IMR-90 (cell line): Measurements from ENCODE around the gene SNTG2. TPM values are rescaled to one million over a fixed set of nuclear protein-coding genes. Genes with fewer than 3 reads are reported as not detected.

Source experiments
- ATAC-seq: fragments of 200-7000 bp; cut with Tn5 transposase; 2 replicates; pipeline ENCODE4 v1.9.1; 2020; ENCODE audit warnings: low read depth, mild to moderate bottlenecking, moderate library complexity
- BruUV-seq: library from RNA; stranded (reverse); fragments of 400-500 nt; replicated peaks from 2 replicates; lab custom pipeline; 2021; lab: Mats Ljungman, UMichigan
- CTCF ChIA-PET: fragments of 300-600 bp; formaldehyde crosslinking; extraction: SDS; loops from one replicate; lab custom pipeline; 2021; ENCODE audit warnings: antibody characterized with exemption; lab: Yijun Ruan, JAX
- POLR2A ChIA-PET: fragments of 300-600 bp; sonication (Branson Sonifier 250); formaldehyde crosslinking; loops from one replicate; lab custom pipeline; 2022; ENCODE audit warnings: antibody characterized with exemption; ENCODE audit not compliant: unreplicated experiment; lab: Charles Lee
- DNase-seq: peaks from one replicate; pipeline ENCODE4 v3.0.0; 2013
- H2AFZ ChIP-seq: replicated peaks from 2 replicates; pipeline ENCODE3; 2013; ENCODE audit warnings: low read length, mild to moderate bottlenecking; ENCODE audit not compliant: poor library complexity
- H2AK5ac ChIP-seq: 2 replicates; pipeline ENCODE4 v1.6.1; 2013; ENCODE audit warnings: low read depth, low read length, inconsistent platforms
- H2AK9ac ChIP-seq: replicated peaks from 2 replicates; pipeline ENCODE3; 2013; ENCODE audit warnings: mild to moderate bottlenecking, low read depth, low read length, moderate library complexity; ENCODE audit not compliant: poor library complexity
- H2BK120ac ChIP-seq: 2 replicates; pipeline ENCODE4 v1.6.1; 2013; ENCODE audit warnings: low read depth, low read length, inconsistent platforms
- H2BK15ac ChIP-seq: 3 replicates; pipeline ENCODE4 v1.6.1; 2013; ENCODE audit warnings: low read depth, low read length, inconsistent platforms
- H2BK20ac ChIP-seq: 2 replicates; pipeline ENCODE4 v1.6.1; 2013; ENCODE audit warnings: low read depth, mild to moderate bottlenecking, inconsistent platforms, low read length, moderate library complexity
- H2BK5ac ChIP-seq: 2 replicates; pipeline ENCODE4 v1.6.1; 2013; ENCODE audit warnings: mild to moderate bottlenecking, low read depth, low read length, inconsistent platforms; ENCODE audit not compliant: poor library complexity, severe bottlenecking
- H3K14ac ChIP-seq: replicated peaks from 2 replicates; pipeline ENCODE4 v1.6.1; 2013; ENCODE audit warnings: low read depth, low read length, inconsistent platforms
- H3K18ac ChIP-seq: 2 replicates; pipeline ENCODE4 v1.6.1; 2013; ENCODE audit warnings: low read depth, low read length, control low read depth
- H3K23ac ChIP-seq: 2 replicates; pipeline ENCODE4 v1.6.1; 2013; ENCODE audit warnings: low read depth, low read length, inconsistent platforms
- H3K27ac ChIP-seq: 2 replicates; pipeline ENCODE4 v1.5.1; 2013; ENCODE audit warnings: mild to moderate bottlenecking, control low read depth, low read length; ENCODE audit not compliant: insufficient read depth
- H3K27me3 ChIP-seq: 2 replicates; pipeline ENCODE4 v1.6.1; 2013; ENCODE audit warnings: low read length; ENCODE audit not compliant: control insufficient read depth, insufficient read depth
- H3K36me3 ChIP-seq: 2 replicates; pipeline ENCODE4 v1.6.1; 2013; ENCODE audit warnings: low read length, mixed read lengths; ENCODE audit not compliant: control insufficient read depth, insufficient read depth
- H3K4ac ChIP-seq: 2 replicates; pipeline ENCODE4 v1.6.1; 2013; ENCODE audit warnings: low read depth, low read length, inconsistent platforms
- H3K4me1 ChIP-seq: 2 replicates; pipeline ENCODE4 v1.6.1; 2013; ENCODE audit warnings: low read length, mixed read lengths; ENCODE audit not compliant: control insufficient read depth, insufficient read depth
- H3K4me2 ChIP-seq: 2 replicates; pipeline ENCODE4 v1.6.1; 2013; ENCODE audit warnings: low read depth, mild to moderate bottlenecking, control low read depth, low read length, moderate library complexity
- H3K4me3 ChIP-seq: 2 replicates; pipeline ENCODE4 v1.5.1; 2013; ENCODE audit warnings: low read depth, mild to moderate bottlenecking, control low read depth, low read length, moderate library complexity; ENCODE audit not compliant: insufficient read depth
- H3K56ac ChIP-seq: 2 replicates; pipeline ENCODE4 v1.6.1; 2013; ENCODE audit warnings: low read length, inconsistent platforms; ENCODE audit not compliant: insufficient read depth; ENCODE audit errors: extremely low read depth
- H3K79me1 ChIP-seq, 2 experiments: 2 replicates each; pipeline ENCODE4 v1.6.1; 2013; ENCODE audit warnings: low read length in 2 of 2, inconsistent platforms in 1 of 2, low read depth in 1 of 2
- H3K9ac ChIP-seq: 2 replicates; pipeline ENCODE4 v1.6.1; 2013; ENCODE audit warnings: low read depth, low read length, control low read depth
- H3K9me1 ChIP-seq: 2 replicates; pipeline ENCODE4 v1.6.1; 2013; ENCODE audit warnings: low read length, inconsistent platforms; ENCODE audit not compliant: insufficient read depth
- H3K9me3 ChIP-seq: 2 replicates; pipeline ENCODE4 v1.6.1; 2013; ENCODE audit warnings: low read length; ENCODE audit not compliant: control insufficient read depth, insufficient read depth
- H4K20me1 ChIP-seq: 2 replicates; pipeline ENCODE4 v1.6.1; 2013; ENCODE audit warnings: low read length, inconsistent platforms; ENCODE audit not compliant: insufficient read depth
- H4K5ac ChIP-seq: 2 replicates; pipeline ENCODE4 v1.6.1; 2013; ENCODE audit warnings: mild to moderate bottlenecking, low read depth, low read length, control low read depth
- H4K8ac ChIP-seq, 2 experiments: 2 replicates each; pipeline ENCODE4 v1.6.1; 2013; ENCODE audit warnings: low read depth in 2 of 2, low read length in 2 of 2, control low read depth in 1 of 2, inconsistent platforms in 1 of 2
- H4K91ac ChIP-seq: 2 replicates; pipeline ENCODE4 v1.6.1; 2013; ENCODE audit warnings: low read depth, low read length, inconsistent platforms; ENCODE audit not compliant: insufficient read depth
- CHD1 ChIP-seq: IDR thresholded peaks from 2 replicates; pipeline ENCODE4 v1.6.1; 2012; ENCODE audit warnings: low read depth, low read length, improper control_type of control experiment
- dilution Hi-C: fragments of 300-500 bp; cut with HindIII; formaldehyde crosslinking; loops from one replicate; pipeline ENCODE4 v1.14.3; 2018; ENCODE audit warnings: low sequenced_read_pairs; ENCODE audit not compliant: unreplicated experiment
- in situ Hi-C: fragments of 300-500 bp; cut with MboI; formaldehyde crosslinking; loops from 3 replicates; pipeline ENCODE4 v1.14.3; 2019; ENCODE audit warnings: low sequenced_read_pairs, inconsistent platforms, mixed read lengths
- intact Hi-C: fragments of 100-400 bp; cut with micrococcal nuclease; formaldehyde crosslinking; loops from 2 replicates; pipeline ENCODE4 v1.10.0; 2022
- polyA plus RNA-seq, 3 experiments: library from polyadenylated mRNA; depleted of rRNA; stranded (reverse); fragments of >200 nt; gene quantifications; 2 replicates each; pipeline ENCODE4 v1.2.3, GENCODE V29; 2012; ENCODE audit warnings: low replicate concordance in 1 of 3
- total RNA-seq: library from RNA; depleted of rRNA; stranded (reverse); fragments of >200 nt; gene quantifications from 2 replicates; pipeline ENCODE4 v1.2.3, GENCODE V29; 2012
- TF ChIP-seq, protein P1 (sequence below): fragments of 150-350 bp; IDR thresholded peaks from 2 replicates; pipeline ENCODE4 v1.6.1; 2017; ENCODE audit warnings: mild to moderate bottlenecking, antibody characterized with exemption, low read length, low read depth

The SNTG2 gene
- total and polyA plus RNA-seq, 2 of the 4 experiments (the other 2 are of a cell fraction): under 0.01 to 0.17 TPM

DNA sequence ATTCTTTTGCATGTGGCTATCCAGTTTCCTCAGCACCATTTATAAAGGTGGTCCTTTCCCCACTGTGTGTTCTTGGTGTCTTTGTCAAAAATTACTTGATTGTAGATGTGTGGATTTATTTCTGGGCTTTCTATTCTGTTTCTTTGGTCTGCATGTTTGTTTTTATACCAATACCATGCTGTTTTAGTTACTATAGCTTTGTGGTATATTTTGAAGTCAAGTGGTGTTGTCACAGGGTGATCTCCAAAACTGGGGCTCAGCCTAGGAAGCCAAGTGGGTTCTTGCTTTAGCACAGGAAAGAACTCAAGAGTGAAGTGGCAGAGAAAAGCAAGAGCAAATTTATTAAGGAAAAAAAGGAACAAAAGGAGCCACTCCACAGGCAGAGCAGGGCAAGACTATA is 6.0 kb upstream of the SNTG2 start:
- no peak overlapping the region for H3K23ac ChIP-seq
- H2AK5ac ChIP-seq: no peak overlapping the region
- no TSS peak for BruUV-seq
- H2AFZ ChIP-seq: no peak overlapping the region
- H4K8ac ChIP-seq: no peak overlapping the region
- no peaks in the 10 kb centered on the region for H3K4me1 ChIP-seq
- CTCF ChIA-PET: no interaction called here
- peaks cover 5% of the 10 kb centered on the region for H3K27me3 ChIP-seq
- no peak overlapping the region for H3K27ac ChIP-seq
- H3K4me2 ChIP-seq: no peak overlapping the region
- POLR2A ChIA-PET: no interaction called here
- no peak for DNase-seq
- H2BK120ac ChIP-seq: no peak overlapping the region
- no peak overlapping the region for H3K18ac ChIP-seq
- H3K4me3 ChIP-seq: no peak overlapping the region
- no peak overlapping the region for H3K56ac ChIP-seq
- no peak overlapping the region for H2AK9ac ChIP-seq
- H3K14ac ChIP-seq: no peak overlapping the region
- H3K79me1 ChIP-seq: no peaks in the 10 kb centered on the region
- H2BK20ac ChIP-seq: no peak overlapping the region
- no peak for ATAC-seq
- intact Hi-C loops: no loop called here
- H4K5ac ChIP-seq: no peak overlapping the region
- no peak overlapping the region for H4K91ac ChIP-seq
- no peak overlapping the region for H3K4ac ChIP-seq
- H2BK15ac ChIP-seq: no peak overlapping the region
- in situ Hi-C loops: loop anchor here (25.0 kb wide), 1 partner anchor 893 kb away; no protein-coding TSS in a partner anchor
- no peak overlapping the region for H3K9ac ChIP-seq
- H2BK5ac ChIP-seq: no peak overlapping the region
- H3K9me3 ChIP-seq: no peaks in the 10 kb centered on the region; the same call in 1 of the 2 replicates
- no peaks in the 10 kb centered on the region for H3K36me3 ChIP-seq
- TF ChIP-seq, protein P1, sequence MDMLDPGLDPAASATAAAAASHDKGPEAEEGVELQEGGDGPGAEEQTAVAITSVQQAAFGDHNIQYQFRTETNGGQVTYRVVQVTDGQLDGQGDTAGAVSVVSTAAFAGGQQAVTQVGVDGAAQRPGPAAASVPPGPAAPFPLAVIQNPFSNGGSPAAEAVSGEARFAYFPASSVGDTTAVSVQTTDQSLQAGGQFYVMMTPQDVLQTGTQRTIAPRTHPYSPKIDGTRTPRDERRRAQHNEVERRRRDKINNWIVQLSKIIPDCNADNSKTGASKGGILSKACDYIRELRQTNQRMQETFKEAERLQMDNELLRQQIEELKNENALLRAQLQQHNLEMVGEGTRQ: no peak
- TF ChIP-seq CHD1: no peak
- H3K9me1 ChIP-seq: no peaks in the 10 kb centered on the region
- dilution Hi-C loops: no loop called here
- no peaks in the 10 kb centered on the region for H4K20me1 ChIP-seq
